Astrocyte (in vitro differentiated cells and primary cell): ENCODE data around the gene TPRG1.
"Not testable (repeated sequence)": the region's sequence is repeated elsewhere in the genome, so short reads cannot be mapped to it uniquely, and the experiment has no call there.

ENCODE experiments used
- EZH2 ChIP-seq: IDR thresholded peaks from 2 replicates; pipeline ENCODE4 v1.6.1; 2012; ENCODE audit warnings: mild to moderate bottlenecking, low read length, inconsistent platforms; ENCODE audit not compliant: insufficient read depth
- TF ChIP-seq, protein P1 (sequence below): IDR thresholded peaks from 2 replicates; pipeline ENCODE4 v1.5.1; 2011; ENCODE audit warnings: low read depth, mild to moderate bottlenecking, inconsistent platforms, low read length, moderate library complexity; ENCODE audit not compliant: insufficient read depth

DNA sequence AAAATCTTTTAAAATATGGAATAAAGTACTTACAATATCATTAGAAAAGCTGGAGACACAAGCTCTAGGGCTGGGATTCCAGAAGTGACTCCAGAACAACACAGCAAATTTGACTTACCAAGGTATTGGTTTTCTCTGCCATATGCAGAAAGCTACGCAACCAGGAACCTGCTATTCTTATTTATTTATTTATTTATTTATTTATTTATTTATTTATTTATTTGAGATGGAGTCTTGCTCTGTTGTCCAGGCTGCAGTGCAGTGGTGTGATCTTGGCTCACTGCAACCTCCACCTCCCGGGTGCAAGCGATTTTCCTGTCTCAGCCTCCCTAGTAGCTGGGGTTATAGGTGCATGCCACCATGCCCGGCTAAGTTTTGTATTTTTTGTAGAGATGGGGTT is 157.9 kb downstream of the TPRG1 start:
- TF ChIP-seq, protein P1, sequence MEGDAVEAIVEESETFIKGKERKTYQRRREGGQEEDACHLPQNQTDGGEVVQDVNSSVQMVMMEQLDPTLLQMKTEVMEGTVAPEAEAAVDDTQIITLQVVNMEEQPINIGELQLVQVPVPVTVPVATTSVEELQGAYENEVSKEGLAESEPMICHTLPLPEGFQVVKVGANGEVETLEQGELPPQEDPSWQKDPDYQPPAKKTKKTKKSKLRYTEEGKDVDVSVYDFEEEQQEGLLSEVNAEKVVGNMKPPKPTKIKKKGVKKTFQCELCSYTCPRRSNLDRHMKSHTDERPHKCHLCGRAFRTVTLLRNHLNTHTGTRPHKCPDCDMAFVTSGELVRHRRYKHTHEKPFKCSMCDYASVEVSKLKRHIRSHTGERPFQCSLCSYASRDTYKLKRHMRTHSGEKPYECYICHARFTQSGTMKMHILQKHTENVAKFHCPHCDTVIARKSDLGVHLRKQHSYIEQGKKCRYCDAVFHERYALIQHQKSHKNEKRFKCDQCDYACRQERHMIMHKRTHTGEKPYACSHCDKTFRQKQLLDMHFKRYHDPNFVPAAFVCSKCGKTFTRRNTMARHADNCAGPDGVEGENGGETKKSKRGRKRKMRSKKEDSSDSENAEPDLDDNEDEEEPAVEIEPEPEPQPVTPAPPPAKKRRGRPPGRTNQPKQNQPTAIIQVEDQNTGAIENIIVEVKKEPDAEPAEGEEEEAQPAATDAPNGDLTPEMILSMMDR, result not testable (repeated sequence)
- not testable (repeated sequence) for TF ChIP-seq EZH2
